ENCODE results near the gene TOPBP1.
"Not testable (repeated sequence)": the region's sequence is repeated elsewhere in the genome, so short reads cannot be mapped to it uniquely, and the experiment has no call there.

TOPBP1 gene

GRCh38 chr3:133661454-133662277 lies at the start of gene TOPBP1:
Gene TOPBP1, minus strand, starts transcription at chr3:133661941. Its CDS starts 814 bp downstream, at chr3:133661127.
- peak; percentile 83 for DNase-seq

- DNase-seq = no peak
Measured at GRCh38 chr3:133711013-133711412, 49.3 kb upstream of the TOPBP1 start.

DNA sequence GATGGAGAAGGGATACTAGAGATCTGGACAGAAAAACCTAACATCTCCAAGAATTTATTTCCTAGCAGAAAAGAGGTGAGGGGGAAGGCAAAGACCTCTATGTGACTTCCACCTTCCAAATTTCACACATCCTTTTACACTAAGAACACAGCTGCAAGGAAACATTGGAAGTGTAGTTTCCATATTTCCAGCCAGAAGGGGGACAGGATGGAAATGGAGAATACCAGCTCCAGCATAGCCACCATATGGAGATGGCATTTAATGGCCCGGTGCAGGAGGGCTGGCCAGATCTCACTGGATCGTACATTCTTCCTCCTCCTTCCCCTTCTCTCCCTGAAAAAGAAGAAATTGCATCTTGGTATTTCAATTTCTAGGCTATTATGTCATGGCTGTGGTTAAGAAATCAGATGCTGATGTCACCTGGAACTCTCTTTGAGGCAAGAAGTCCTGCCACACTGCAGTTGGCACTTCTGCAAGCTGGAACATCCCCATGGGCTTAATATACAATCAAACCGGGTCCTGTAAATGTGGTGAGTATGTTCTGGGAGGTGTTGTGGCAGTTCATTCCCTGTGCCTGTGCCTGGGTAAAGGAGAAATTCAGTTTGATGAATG lies 47.5 kb upstream of the TOPBP1 start:
- no peak for DNase-seq

- DNase-seq = no peak
Measured at GRCh38 chr3:133706033-133706432, 44.3 kb upstream of the TOPBP1 start.

DNA sequence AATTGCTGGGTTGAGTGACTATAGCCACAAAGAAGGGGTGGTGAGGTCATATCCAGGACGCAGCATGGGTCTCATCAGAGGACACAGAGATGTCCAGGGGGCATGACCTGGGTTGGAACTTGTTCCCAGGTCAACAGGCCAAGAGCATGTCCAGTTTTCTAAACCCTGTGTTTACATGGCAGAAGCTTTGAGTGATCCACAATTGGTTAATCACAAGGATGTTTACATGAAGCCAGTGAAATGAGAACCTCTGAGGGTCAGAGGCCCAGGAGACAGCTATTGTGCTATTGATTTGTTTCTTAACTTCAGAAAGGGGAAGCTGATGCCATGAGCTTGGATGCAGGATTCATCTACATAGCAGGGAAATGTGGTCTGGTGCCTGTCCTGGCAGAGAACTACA lies 42.2 kb upstream of the TOPBP1 start:
- DNase-seq = no peak

DNA sequence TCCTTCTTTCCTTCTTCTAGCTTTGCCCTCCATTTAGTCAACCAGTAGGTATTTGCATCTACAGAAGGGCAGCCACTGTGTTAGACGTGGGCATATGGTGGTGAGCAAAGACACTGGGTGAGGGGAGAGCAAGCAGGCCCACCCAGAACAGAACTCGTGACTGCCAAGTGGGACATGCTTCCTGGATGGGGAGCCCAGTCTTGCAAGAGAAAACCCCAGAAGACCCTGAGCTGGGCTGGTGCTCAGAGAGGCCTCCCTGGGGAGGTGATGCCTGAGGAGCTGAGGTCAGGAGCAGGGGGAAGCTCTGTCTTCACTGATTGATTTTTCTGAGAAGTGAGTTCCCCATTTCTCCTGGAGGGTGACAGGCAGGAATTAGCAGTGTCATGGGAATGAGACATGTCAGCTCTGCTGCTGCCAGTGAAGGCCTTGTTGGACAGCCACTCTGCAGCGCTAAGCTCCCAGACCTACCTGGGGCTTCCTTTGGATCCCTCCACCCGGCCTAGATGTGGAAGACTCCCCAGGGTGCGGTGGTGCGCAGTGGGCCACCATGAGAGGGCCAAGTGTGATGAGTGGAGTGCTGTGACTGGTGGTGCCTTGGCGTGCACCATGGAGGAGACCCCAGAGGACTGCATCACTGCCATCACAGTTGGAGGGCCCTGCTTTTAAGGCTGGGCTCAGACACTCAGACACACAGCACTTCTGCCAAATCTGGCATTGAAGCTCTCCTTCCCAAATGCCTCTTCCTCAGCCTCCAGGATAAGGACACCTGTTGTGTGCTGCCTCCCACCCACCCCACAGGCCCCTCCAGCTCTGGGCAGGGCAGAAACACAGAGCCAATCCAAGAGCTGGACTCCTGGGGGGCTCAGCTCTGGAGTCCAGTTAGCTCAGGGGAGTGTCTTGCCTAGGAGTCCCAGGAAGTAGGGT lies 40.0 kb upstream of the TOPBP1 start:
- DNase-seq = no peak

- no peak for DNase-seq
Measured at GRCh38 chr3:133700351-133700750, 38.6 kb upstream of the TOPBP1 start.

DNA sequence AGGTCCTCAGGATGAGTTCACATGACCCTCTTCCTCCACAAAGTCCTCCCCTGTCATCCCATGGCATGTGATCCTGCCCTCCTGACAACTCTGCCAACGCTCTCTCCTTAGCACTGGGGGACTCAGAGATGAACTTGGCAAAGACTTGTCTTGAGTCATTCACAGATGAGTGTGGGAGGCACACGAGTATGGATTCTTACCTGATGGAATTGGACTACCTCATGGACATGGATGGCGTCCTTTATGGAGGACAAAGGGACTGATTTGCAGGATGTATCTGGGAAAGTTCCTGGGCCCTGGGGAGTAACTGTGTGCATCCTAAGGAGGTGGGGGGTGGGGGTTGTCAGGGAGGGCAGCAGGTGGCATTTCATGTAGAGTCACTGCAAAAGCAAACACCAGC lies 38.2 kb upstream of the TOPBP1 start:
- DNase-seq = no peak

DNA sequence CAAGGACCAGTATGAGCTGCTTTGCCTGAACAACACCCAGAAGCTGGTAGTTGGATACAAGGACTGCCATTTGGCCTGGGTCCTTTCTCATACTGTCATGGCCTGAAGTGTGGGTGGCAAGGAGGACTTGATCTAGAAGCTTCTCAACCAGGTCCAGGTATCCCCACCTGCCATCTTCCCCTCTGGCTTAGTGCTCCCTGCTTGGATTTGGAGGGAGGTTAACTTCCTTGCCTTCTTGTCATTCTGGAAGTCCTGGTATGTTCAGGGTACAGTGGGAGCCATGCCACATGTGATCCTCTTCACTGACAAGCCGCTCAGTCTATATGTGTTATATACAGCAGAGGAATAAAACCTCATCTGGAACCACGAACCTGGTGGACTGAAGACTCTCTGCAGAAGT lies 37.7 kb upstream of the TOPBP1 start:
- DNase-seq = no peak

DNA sequence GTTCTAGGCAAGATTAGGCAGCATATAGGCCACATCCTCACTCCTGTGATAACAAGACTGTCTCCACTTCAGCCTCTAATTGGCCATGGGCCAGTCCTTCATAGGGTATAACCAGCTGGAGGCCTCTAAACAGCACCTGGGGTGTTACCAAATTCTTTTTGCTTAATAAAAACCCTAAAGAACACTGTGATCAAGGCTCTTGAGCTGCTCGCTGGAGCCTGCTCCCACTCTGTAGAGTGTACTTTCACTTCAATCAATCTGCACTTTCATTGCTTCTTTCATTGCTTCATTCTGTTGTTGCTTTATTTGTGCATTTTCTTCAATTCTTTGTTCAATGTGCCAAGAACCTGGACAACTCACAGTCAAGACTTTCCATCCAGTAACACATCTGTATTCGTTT lies 36.2 kb upstream of the TOPBP1 start:
- no peak for DNase-seq

GRCh38 chr3:133695560-133696171 lies 33.9 kb upstream of the TOPBP1 start:
- DNase-seq = no peak

- DNase-seq = no peak
Measured at GRCh38 chr3:133694288-133695268, 32.8 kb upstream of the TOPBP1 start.

DNA sequence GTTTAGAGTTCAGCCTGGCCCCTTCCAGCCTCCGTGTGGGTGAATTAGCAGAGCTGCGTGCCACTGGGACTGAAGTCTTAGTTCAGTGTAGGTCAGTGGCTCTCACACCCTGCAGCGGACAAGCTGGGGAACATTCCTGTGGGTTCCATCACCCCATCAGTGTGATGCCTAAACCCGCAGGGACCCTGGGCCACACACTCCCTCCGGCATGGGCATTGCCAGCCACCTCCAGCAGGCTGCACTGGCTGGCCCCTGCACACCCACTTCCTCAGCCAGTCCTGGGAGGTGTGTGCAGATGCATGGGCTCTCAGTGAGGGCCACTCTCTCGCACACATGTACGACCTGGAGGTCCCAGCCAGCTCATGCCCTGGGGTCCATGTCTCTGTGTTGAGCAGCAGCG lies 32.1 kb upstream of the TOPBP1 start:
- DNase-seq = no peak

DNA sequence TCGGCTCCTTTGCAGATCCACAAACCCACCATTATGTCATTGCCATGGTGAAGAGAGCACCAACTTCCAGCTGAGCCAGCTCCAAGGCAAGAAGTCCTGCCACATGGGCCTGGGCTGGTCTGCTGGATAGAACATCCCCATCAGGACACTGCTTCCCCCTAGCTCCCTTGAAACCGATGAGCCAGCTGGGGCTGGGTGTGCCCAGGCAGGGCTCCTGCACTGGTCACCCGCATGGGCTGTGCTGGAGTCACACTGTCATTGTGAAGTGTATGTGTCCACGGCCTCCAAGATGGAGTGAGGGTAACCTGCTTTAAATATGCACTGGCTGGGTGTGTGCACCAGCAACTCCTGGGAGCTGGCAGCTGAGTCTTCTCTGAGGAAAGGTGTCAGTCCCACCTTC lies 31.0 kb upstream of the TOPBP1 start:
- no peak for DNase-seq

DNA sequence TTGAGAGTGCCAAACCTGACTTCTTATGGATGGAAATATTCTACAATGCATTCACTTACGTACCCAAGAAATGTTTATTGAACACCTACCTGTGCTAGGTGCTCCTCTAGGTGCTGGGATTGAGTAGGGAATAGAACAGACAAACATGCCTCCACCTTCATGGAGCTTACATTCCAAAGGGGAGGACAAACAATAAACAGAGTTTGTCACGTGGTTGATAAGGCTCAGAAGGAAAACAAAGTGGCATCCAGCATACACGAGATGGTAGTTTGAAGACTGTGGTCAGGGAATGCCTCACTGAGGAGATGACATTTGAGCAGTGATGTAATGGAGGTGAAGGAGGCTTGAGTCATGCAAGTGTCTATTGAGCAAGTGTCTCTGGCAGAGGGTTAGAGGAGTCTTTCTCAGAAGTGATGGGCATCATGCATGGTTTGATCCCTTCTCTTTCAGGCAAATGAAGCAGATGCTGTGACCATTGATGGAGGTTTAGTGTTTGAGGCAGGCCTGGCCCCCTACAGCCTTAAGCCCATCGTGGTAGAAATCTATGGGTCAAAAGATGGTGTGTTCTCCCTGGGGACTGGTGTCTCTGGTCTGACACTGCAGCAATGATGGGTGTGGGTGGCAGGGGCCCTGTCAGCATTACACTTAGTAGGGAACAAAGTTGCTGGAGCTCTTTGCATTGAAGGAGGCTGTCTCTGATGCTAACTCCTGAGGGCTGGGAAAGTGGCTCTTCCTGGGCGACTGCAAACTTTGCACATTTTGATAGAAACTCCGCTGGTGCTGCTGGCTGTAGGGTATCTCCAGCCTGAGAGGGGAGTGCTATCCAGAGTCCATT lies 29.7 kb upstream of the TOPBP1 start:
- no peak for DNase-seq

GRCh38 chr3:133677993-133678392 lies 16.3 kb upstream of the TOPBP1 start:
- DNase-seq = not testable (repeated sequence)

- DNase-seq = no peak
Measured at GRCh38 chr3:133676336-133677118, 14.8 kb upstream of the TOPBP1 start.

- DNase-seq = no peak
Measured at GRCh38 chr3:133675631-133676335, 14.0 kb upstream of the TOPBP1 start.

GRCh38 chr3:133674290-133674919 lies 12.7 kb upstream of the TOPBP1 start:
- no peak for DNase-seq

All from NCI-H2029 (cell line).